GM19463 (cell line): ENCODE data around the gene DOCK8.
"Not testable (repeated sequence)": the region's sequence is repeated elsewhere in the genome, so short reads cannot be mapped to it uniquely, and the experiment has no call there.

Source experiments
- ATAC-seq: cut with Tn5 transposase; IDR thresholded peaks from one replicate; pipeline ENCODE4 v1.9.1; 2021; ENCODE audit warnings: mild to moderate bottlenecking, moderate library complexity; ENCODE audit not compliant: unreplicated experiment

DOCK8 gene

DNA sequence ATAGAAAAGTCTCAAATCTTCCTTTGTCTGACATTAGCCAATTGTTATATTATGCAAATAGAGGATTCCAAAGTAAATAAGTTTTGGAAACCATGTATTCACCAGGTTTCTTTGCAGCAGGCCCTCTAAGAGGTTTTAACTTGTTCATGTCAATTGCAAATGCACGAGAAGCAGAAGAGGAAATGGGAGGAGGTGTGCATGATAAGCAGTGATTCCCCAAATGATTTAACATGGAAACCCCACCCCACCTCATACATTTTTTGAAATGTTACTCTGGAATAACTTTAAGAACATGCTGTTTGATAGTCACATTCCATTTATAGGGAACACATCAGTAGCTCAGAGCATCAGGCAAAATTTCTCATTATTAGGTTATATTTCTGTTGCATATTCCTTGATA lies 190.7 kb downstream of the DOCK8 start:
- ATAC-seq, result no peak

- no peak for ATAC-seq
These were observed 192.4 kb downstream of the DOCK8 start for GRCh38 chr9:406886-407654.

DNA sequence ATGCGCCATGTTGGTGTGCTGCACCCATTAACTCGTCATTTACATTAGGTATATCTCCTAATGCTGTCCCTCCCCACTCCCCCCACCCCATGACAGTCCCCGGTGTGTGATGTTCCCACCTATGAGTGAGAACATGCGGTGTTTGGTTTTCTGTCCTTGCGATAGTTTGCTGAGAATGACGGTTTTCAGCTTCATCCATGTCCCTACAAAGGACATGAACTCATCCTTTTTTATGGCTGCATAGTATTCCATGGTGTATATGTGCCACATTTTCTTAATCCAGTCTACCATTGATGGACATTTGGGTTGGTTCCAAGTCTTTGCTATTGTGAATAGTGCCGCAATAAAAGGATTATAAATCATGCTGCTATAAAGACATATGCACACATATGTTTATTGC lies 195.0 kb downstream of the DOCK8 start:
- ATAC-seq, result not testable (repeated sequence)

DNA sequence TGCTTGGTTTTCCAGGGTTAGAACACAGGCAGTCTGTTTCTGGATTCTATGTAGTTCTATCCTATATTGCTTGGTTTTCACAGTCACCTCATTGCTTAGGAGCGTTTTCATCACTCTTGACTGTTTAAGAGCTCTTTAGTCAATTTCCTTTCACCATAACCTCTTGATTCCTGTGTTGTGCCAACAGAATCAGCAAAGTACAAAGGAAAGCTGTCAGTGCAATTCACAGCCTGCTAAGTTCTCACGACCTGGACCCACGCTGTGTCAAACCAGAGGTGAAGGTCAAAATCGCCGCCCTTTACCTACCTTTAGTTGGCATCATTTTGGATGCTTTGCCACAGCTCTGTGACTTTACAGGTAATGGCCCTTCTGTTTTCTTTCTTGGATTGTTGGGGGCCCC lies 199.9 kb downstream of the DOCK8 start:
- ATAC-seq, result no peak

DNA sequence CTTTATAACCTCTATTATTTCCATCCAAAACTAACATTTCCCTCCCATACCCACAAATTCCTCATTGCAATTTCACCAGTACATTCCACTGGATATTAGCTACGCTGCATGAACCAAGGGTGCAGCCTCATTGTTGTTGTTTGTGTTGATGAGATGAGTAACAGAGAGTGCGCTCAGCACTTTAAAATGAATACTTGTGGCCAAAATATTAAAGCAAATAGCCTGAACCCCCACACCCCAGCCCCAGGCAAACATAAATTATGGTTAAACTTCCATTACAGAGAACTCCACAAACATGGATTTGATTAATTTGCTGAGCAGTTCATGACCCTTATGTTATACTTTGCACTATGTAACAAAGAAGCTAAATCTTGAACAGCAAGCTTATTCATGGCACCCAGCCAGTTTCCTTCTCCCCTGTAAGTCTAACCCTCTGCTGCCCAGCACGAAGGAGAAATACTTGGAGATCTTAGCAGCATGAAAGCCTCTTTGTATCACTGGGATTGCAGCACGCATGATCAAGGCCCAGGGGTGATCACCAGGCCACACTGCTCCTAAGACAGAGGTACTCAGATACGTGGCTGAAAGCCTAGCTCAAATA lies 205.0 kb downstream of the DOCK8 start:
- no peak for ATAC-seq

DNA sequence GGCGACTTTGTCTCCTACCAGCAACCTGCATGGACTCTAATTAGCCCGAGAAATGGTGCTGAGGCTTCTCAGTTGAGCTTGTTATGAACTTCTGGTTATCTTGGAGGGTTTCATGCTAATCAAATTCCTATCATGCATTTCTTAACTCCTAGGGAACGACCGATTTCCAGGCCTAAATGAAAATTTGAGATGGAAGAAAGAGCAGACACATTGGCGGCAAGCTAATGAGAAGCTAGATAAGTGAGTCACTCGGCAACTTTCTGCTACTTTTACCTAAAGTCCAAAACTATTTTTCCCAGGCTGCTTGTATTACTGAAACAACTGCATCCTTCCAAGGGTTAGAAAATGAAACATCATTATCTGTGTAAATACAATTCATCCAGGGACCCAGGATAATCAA lies 207.2 kb downstream of the DOCK8 start:
- no peak for ATAC-seq

DNA sequence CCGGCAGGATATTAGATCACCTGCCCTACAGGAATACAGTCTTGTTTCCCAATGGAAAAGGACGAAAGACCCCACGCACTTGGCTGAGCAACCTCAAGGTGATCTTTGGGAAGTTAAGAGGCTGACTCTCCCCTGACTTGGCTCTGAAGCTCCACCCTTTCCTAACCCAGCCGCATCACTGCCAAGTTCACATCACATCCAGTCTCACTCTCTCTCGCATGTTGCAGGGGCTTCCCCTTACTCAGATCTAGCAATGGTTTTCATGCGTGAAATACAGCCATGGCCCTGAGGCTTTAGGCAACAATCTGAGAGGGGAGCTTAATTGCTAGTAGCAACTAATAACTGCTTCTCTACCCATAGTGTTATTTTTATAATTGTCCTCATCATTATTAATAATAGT lies 211.6 kb downstream of the DOCK8 start:
- no peak for ATAC-seq

GRCh38 chr9:426976-427375 lies 212.3 kb downstream of the DOCK8 start:
- ATAC-seq, result no peak

GRCh38 chr9:431701-432100 lies 217.0 kb downstream of the DOCK8 start:
- ATAC-seq, result no peak

DNA sequence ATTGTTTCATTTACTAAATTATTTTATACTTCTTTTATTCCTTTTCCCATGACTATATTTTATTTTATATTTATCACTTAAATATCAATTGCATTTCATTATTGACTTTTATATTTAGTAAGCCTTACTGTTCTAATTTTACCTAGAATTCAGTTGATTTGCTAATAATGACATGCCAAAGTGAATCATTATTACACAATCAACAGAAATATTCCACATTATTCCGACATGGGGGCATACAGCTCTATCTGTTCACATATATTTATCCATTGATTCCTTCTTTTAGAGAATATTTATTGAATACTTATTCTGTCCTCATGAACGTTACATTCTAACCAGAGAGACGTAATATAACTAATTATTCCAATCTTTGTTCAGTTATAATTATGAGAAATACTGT lies 221.8 kb downstream of the DOCK8 start:
- ATAC-seq, result no peak

- no peak for ATAC-seq
These were observed 222.4 kb downstream of the DOCK8 start for GRCh38 chr9:437066-437465.

DNA sequence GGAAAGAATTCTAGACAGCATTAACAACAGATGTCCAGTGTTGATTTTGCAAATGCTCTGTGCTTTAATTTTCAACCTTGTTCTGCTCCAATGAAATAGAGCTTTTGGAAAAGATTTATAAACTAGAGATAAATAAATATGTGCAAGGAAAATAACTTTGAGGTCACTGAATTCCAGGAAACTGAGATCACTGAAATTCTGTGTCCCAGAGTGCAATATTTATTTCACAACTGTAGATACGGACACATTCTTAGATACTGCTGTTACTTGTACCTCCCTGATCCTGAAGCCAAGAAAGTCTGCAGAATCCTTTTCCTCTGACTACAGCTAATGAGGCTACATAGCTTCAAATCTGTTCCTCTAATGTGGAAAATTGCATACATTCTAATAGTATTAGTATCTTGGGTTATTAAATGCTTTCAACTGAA lies 222.9 kb downstream of the DOCK8 start:
- ATAC-seq, result no peak

GRCh38 chr9:438066-438465 lies 223.4 kb downstream of the DOCK8 start:
- no peak for ATAC-seq

- no peak for ATAC-seq
These were observed 224.5 kb downstream of the DOCK8 start for GRCh38 chr9:438961-439768.

DNA sequence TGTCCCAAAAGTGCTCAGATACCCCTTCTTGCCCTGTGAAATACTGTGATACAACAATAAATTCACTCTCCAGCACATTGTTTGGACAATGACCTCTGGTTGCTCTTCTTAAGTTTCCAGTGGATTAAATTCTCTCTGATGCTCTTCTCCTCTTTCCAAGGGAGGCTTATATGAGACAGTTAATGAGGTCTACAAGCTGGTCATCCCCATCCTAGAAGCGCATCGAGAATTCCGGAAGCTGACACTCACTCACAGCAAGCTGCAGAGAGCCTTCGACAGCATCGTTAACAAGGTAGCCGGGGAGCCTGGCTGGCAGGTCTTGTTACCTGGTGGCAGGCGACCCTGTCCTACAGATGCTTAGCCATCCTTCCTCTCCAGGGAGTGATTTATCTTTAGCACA lies 226.5 kb downstream of the DOCK8 start:
- ATAC-seq, result no peak

DNA sequence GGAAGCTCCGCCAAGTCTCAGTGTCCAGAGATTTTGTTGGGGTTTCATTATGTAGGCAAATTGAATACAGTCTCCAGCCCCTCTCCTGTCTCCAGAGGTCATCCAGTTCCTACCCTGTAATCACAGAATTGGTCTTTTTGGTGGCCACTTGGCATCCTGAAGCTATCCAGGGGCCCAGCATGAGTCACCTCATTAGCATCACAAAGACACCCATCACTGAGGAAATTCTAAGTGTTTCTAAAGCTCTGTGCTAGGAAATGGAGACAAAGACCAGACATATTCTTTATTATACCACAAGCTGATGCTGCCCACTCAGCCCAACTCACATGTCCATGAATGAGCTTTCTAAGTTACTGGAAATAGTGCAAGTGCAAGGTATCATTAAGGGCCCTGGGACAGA lies 229.9 kb downstream of the DOCK8 start:
- no peak for ATAC-seq

DNA sequence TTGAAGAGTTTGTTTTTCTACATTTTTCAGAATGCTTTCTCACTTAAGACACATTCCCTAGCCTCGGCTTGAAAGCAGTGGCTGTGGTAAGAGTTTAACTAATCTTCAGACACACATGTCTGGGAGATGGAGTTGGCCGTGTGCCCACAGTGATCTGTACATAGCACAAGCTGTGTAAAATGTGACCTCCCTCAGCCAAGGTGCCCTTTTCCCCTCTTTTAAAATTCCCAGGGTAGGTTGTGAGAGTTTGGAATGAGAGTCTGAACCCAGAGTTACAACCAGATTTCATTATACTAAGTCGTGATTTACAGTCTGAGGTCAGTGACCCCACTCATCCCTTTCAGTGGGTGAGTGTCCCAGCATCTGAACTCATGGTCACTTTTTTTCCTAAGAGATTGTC lies 230.4 kb downstream of the DOCK8 start:
- no peak for ATAC-seq

- no peak for ATAC-seq
These were observed 231.5 kb downstream of the DOCK8 start for GRCh38 chr9:446074-446699.

DNA sequence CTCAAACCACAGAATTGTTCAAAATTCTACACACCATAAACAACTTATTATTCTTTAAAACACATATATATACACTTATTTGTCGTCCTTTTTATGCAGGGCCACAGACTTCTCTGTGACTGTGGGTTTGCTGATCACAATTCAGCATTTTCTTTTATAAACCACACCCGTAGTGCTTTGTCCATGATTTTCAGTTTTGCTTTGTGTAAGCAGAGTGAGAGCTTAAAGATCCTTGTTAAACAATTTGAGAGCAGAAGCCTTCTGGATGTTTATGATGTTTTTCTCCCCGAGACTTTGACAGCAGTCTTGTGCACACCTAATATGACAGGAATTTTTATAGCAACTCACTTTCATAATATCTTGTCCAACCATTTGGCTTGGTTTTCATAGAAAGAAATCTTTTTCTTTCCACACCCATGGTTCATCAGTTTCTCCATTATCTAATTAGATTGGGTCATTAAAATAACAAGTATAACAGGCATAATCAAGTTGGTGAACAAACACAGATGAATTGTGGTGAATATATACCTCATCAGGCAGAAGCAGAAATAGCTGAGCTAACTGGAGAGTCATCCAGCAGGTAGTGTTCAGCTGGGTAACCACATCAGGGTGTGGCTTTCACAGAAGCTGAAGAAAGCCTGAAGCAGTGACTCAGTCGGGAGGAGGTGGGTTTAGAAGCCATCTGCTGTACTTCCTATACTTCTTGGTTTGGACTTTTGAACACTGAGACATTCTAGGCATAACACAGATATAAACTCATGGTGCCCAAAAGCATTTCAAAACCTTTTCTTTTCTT lies 232.8 kb downstream of the DOCK8 start:
- ATAC-seq, result peak; percentile 65

GRCh38 chr9:450057-450456 lies 235.4 kb downstream of the DOCK8 start:
- no peak for ATAC-seq

- no peak for ATAC-seq
These were observed 235.9 kb downstream of the DOCK8 start for GRCh38 chr9:450561-450960.
